HUES48 (cell line): Measurements from ENCODE around the gene UMPS.
A peak's percentile ranks its signal among the peaks of the same experiment; 100 is the strongest.
"Not testable (repeated sequence)": the region's sequence is repeated elsewhere in the genome, so short reads cannot be mapped to it uniquely, and the experiment has no call there.

Source experiments
- H3K27ac ChIP-seq: one replicate; pipeline ENCODE4 v1.7.0; 2013; ENCODE audit warnings: low read depth, low read length, inconsistent platforms
- H3K27me3 ChIP-seq: 2 replicates; pipeline ENCODE4 v1.6.1; 2013; ENCODE audit warnings: mild to moderate bottlenecking, low read length; ENCODE audit not compliant: control insufficient read depth, insufficient read depth
- H3K36me3 ChIP-seq: 2 replicates; pipeline ENCODE4 v1.6.1; 2013; ENCODE audit warnings: low read length; ENCODE audit not compliant: control insufficient read depth, insufficient read depth
- H3K4me1 ChIP-seq: 2 replicates; pipeline ENCODE4 v1.6.1; 2013; ENCODE audit warnings: mild to moderate bottlenecking, low read length; ENCODE audit not compliant: control insufficient read depth, insufficient read depth
- H3K4me3 ChIP-seq: 2 replicates; pipeline ENCODE4 v1.5.1; 2013; ENCODE audit warnings: mild to moderate bottlenecking, low read depth, low read length
- H3K9ac ChIP-seq: 2 replicates; pipeline ENCODE4 v1.6.1; 2013; ENCODE audit warnings: mild to moderate bottlenecking, low read depth, low read length, moderate library complexity
- H3K9me3 ChIP-seq: 2 replicates; pipeline ENCODE4 v1.6.1; 2013; ENCODE audit warnings: low read length; ENCODE audit not compliant: control insufficient read depth, insufficient read depth

The UMPS gene

DNA sequence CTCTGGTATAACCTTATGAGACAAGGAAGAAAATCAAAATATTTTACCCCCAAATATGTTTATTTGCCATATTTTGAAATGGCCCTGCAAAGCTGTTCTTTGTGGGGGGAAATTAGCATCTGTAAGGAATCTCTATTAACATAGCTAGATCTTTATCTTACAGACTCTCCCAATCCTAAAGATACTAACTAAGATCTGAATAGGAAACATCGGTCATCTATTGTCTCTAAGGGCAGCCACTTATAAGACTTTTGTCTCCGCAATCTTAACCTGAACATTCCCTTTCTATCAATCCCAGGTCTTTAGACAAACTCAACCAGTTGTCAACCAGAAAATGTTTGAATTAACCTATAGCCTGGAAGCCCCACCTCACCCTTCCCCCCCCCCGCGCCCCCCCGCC is 21.2 kb downstream of the UMPS start:
- Histone ChIP-seq H3K4me1 (peaks cover 3% of the 10 kb centered on the region; the same call in 1 of the 2 replicates), H3K4me3 (no peak overlapping the region), H3K27me3 (no peaks in the 10 kb centered on the region), H3K27ac (no peak overlapping the region), H3K36me3 (peaks cover 5% of the 10 kb centered on the region), H3K9ac (no peak overlapping the region), H3K9me3 (no peaks in the 10 kb centered on the region)

DNA sequence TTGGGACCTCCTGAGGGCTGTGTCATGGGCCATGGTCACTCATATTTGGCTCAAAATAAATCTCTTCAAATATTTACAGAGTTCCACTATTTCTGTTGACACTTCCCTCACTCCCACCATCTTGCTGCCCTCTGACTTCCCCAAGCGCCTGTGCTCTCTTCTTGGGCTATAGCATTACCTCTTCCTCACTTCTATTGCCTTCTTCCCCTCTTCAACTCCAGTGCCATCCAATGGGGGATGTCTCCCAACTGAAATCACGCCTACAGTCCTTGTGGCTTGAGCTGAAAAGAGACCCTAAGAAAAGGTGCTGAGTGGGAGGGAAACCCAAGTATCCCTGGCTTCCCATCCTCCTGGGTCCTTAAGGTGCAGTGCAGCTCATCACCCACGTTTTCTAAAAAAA is 21.8 kb downstream of the UMPS start:
- peaks cover under 1% of the 10 kb centered on the region; the same call in 1 of the 2 replicates for H3K36me3 ChIP-seq
- no peaks in the 10 kb centered on the region for H3K9me3 ChIP-seq
- no peak overlapping the region for H3K9ac ChIP-seq
- no peaks in the 10 kb centered on the region for H3K27me3 ChIP-seq
- H3K4me3 ChIP-seq = no peak overlapping the region
- peaks cover 3% of the 10 kb centered on the region; the same call in 1 of the 2 replicates for H3K4me1 ChIP-seq
- H3K27ac ChIP-seq = no peak overlapping the region

DNA sequence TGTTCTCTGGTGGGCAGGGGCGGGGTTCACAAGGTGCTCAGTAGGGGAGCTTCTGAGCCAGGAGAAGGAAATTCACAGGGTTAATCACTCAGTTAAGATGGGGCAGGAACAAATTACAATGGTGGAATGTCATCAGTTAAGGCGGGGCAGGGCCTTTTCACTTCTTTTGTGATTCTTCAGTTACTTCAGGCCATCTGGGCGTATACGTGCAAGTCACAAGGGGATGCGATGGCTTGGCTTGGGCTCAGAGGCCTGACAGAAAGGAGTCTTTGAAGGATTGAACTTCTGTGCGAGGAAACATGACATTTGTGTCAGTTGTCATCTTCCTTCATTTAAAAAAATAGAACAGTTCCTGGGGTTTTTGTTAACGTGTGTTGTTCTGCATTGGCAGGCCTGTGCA is 27.7 kb downstream of the UMPS start:
- not testable (repeated sequence) for H3K36me3 ChIP-seq, H3K27me3 ChIP-seq, H3K4me3 ChIP-seq, H3K9me3 ChIP-seq, H3K27ac ChIP-seq, H3K4me1 ChIP-seq, H3K9ac ChIP-seq

DNA sequence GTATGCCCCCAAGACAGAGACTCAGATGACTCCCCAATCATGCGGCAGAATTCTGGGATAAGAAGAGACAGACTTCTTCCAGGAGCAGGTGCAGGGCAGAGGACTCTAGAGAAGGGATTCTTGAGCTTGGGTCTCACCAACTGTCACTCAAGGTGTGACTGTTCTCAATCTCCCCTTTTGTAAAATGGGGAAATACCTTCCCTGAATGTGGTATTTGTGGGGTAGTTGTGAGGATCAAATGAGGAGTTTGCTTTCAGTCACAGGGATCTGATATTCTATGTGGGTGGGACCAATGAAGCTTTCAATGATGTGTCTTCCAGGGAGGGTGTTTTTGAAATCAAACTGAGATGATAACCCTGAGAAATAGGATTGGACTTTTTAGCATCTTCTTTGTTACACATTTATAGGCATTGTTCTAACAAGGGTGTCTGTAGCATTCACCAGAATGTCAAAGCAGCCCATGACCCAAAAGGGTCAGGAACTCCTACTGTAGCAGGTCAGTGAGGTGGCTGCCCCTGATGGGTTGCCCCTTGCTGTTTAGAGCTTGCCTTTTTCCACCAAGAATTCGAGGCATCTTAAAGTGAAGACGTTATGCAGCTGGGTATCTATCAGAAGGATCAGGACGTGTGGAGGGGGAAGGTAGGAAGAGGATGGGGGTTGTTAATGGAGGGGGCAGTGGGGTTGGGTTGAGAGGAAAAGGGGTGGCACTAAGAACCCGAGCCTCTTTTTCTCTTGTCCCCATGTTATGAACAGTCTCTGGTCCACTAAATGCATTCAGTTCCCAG is 28.8 kb downstream of the UMPS start:
- peaks cover 6% of the 10 kb centered on the region for H3K4me1 ChIP-seq
- H3K27me3 ChIP-seq = no peaks in the 10 kb centered on the region
- no peak overlapping the region for H3K9ac ChIP-seq
- peaks cover 17% of the 10 kb centered on the region for H3K36me3 ChIP-seq
- no peak overlapping the region for H3K4me3 ChIP-seq
- H3K27ac ChIP-seq = no peak overlapping the region
- H3K9me3 ChIP-seq = no peaks in the 10 kb centered on the region

DNA sequence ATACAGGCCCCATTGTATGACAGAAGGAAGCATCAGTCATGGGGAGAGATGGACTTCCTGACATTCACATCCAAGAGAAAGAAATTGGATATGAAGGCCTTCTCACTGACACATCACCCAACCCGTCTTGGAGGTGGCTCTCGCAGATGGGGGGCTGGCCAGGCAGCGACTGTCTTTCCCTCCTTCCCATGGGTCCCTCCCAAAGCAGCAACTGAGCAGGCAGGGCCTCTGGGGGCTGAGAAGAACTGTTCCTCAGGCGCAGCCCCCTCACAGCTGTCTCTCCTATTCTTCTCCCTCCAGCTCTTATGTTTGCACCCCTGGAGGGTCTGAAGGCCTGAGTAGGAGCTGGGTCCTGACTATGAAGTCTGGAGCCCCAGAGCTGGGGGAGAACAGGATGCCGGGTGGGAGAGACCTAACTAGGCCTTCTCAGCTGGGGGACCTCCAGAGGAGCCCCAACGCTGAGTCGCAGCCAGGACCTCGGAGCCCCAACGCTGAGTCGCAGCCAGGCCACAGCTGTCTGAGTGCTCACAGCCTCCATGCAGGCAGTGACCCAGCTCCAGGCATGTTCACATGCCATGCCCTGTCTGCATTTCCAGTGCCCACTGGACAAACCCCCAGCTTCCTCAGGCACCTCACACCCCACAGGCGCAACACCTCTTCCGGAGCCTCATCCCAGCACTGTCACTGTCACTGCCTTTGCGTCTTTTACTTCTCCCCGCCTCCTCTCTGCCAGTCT is 29.6 kb downstream of the UMPS start:
- Histone ChIP-seq H3K36me3 (peaks cover 25% of the 10 kb centered on the region), H3K27me3 (no peaks in the 10 kb centered on the region), H3K27ac (no peak overlapping the region), H3K9me3 (no peaks in the 10 kb centered on the region), H3K9ac (no peak overlapping the region), H3K4me1 (peaks cover 6% of the 10 kb centered on the region), H3K4me3 (no peak overlapping the region)

DNA sequence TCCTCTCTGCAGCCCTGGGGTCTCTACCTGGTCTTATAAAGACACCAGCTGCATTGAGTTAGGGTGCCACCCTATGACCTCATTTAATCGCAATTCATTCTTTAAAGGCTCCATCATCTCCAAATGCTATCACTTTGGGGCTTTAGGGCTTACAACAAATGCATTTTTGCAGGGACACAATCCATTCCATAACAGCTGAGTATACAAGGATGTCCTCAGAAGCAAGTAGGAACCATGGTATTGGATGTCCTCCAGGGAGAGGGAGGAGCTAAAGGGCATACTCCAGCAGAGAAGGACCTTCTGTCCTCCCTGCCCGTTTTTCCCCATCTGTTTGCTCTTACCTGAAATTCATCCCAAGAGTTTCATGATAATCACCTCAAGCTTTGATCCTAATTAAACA is 30.3 kb downstream of the UMPS start:
- H3K27ac ChIP-seq = no peak overlapping the region
- peaks cover 6% of the 10 kb centered on the region for H3K4me1 ChIP-seq
- H3K9ac ChIP-seq = no peak overlapping the region
- H3K4me3 ChIP-seq = no peak overlapping the region
- H3K36me3 ChIP-seq = peaks cover 33% of the 10 kb centered on the region
- H3K27me3 ChIP-seq = no peaks in the 10 kb centered on the region
- H3K9me3 ChIP-seq = no peaks in the 10 kb centered on the region

DNA sequence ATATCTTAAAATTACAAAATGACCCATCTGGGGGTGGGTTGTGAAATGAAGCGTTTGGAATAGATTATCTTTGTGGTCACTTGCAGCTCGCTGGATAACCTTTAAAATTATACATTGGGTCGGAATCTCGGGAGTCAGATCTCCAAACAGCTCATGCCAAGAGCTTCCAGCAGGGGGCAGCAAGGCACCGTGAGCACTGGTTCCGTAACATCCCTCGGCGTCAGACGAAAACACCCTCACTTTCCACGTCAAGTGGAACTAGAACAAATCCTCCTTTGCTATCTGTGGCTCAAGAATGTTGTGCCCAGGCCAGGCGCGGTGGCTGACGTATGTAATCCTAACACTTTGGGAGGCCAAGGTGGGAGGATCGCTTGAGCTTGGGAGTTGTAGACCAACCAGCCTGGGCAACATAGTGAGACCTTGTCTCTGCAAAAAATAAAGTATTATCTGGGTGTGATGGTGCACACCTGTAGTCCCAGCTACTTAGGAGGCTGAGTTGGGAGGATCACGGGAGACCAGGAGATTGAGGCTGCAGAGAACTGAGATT is 31.1 kb downstream of the UMPS start:
- H3K4me1 ChIP-seq = peaks cover 6% of the 10 kb centered on the region
- H3K4me3 ChIP-seq = no peak overlapping the region
- no peak overlapping the region for H3K27ac ChIP-seq
- H3K27me3 ChIP-seq = no peaks in the 10 kb centered on the region
- no peak overlapping the region for H3K9ac ChIP-seq
- no peaks in the 10 kb centered on the region for H3K9me3 ChIP-seq
- peaks cover 40% of the 10 kb centered on the region for H3K36me3 ChIP-seq

DNA sequence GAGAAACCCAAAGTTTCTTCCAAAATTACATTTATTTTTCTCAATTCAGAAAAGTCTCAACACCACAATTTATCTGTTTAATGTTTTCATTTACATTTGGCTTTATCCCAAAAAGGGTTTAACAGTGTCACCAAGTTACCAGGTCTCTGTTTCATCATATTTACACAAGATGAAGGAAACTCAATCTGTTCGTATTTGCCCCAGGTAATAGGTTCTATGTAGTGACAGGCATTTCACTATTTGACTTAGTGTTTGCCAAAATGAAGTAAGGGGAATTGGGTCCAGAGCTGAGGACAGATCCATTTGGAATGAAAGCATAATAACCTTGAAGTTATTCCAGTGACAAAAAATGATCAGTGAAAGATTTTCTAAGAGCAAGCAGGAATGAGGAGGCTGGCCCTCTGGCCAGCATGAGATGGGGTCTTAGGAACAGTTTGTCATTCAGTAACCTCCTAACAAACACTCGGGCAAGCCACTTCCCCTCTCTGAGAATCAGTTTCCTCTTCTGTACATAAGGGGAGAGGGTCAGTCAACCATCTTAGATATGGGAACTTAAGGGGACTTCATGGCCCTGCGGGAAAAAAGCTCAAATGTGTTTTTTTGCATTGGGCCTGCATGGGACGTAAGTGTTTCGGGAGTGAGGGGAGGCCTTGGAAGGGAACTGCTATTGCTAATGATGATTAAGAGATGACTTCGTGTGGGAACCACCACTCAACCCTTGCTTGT is 31.8 kb downstream of the UMPS start:
- Histone ChIP-seq H3K9me3 (no peaks in the 10 kb centered on the region), H3K4me1 (peaks cover 6% of the 10 kb centered on the region), H3K9ac (no peak overlapping the region), H3K4me3 (no peak overlapping the region), H3K27me3 (no peaks in the 10 kb centered on the region), H3K36me3 (peaks cover 48% of the 10 kb centered on the region), H3K27ac (peak overlapping the region; percentile 23)

DNA sequence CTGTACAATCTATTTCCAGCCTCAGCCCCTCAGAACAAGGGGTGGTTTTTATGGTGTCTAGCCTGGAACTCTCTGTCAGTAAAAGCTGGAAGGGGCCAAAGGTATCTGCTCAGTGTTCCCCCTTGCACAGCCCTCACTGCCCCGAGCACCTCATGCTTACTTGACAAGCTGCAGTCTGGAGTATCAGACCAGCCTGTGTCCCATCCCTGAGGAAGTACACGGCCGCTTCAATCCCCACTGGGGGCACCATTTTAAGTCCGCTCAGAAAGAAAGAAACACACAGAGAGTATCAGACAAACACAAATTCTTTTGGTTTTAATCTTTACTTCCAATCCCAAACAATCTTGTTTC is 32.4 kb downstream of the UMPS start:
- Histone ChIP-seq H3K27ac (no peak overlapping the region), H3K27me3 (no peaks in the 10 kb centered on the region), H3K36me3 (peaks cover 53% of the 10 kb centered on the region), H3K4me1 (peaks cover 6% of the 10 kb centered on the region), H3K9ac (no peak overlapping the region), H3K4me3 (no peak overlapping the region), H3K9me3 (no peaks in the 10 kb centered on the region)

GRCh38 chr3:124763206-124763605 is 33.0 kb downstream of the UMPS start:
- Histone ChIP-seq H3K9me3 (no peaks in the 10 kb centered on the region), H3K27ac (no peak overlapping the region), H3K36me3 (peaks cover 59% of the 10 kb centered on the region), H3K27me3 (no peaks in the 10 kb centered on the region), H3K4me1 (peaks cover 2% of the 10 kb centered on the region; the same call in 1 of the 2 replicates), H3K9ac (no peak overlapping the region), H3K4me3 (no peak overlapping the region)
